ENCODE results near the gene PKLR. TPM values are rescaled to one million over a fixed set of nuclear protein-coding genes. Genes with fewer than 3 reads are reported as not detected.

Gene PKLR
- total RNA-seq, 2 donors from 2014 or later, result not detected

- Mint-ChIP-seq H3K36me3 (peaks cover 50% of the 10 kb centered on the region), H3K4me1 (ENCODE audit: low read depth in 2 of 2) (peaks cover 26 to 34% of the 10 kb centered on the region in 2 donors), H3K27me3 (no peaks in the 10 kb centered on the region), H3K27ac (no peak overlapping the region), H3K9me3 (no peaks in the 10 kb centered on the region), H3K4me3 (no peak overlapping the region)
- ATAC-seq, result no peak
- DNase-seq (ENCODE audit: low spot score), result no peak
Measured at GRCh38 chr1:155267373-155267772, 33.9 kb downstream of the PKLR start.

- no peaks in the 10 kb centered on the region for H3K27me3 Mint-ChIP-seq
- H3K4me1 Mint-ChIP-seq (ENCODE audit: low read depth in 2 of 2), result peaks cover 32 to 37% of the 10 kb centered on the region in 2 donors
- no peak for DNase-seq (ENCODE audit: low spot score)
- H3K36me3 Mint-ChIP-seq, result peaks cover 50% of the 10 kb centered on the region
- no peaks in the 10 kb centered on the region for H3K9me3 Mint-ChIP-seq
- ATAC-seq, result no peak
- no peak overlapping the region for H3K4me3 Mint-ChIP-seq
- no peak overlapping the region for H3K27ac Mint-ChIP-seq
Measured at GRCh38 chr1:155266553-155266952, 34.7 kb downstream of the PKLR start.

- ATAC-seq (no peak), DNase-seq (ENCODE audit: low spot score) (no peak)
- Mint-ChIP-seq H3K27me3 (no peaks in the 10 kb centered on the region), H3K4me3 (peak overlapping the region; percentile 98), H3K27ac (peak overlapping the region; percentile 90 to 99), H3K36me3 (peaks cover 41% of the 10 kb centered on the region), H3K9me3 (no peaks in the 10 kb centered on the region), H3K4me1 (ENCODE audit: low read depth in 2 of 2) (peaks cover 39% of the 10 kb centered on the region in 2 donors)
Measured at GRCh38 chr1:155263067-155263466, 38.2 kb downstream of the PKLR start.

- ATAC-seq, result peak; percentile 98 to 99
- DNase-seq (ENCODE audit: low spot score), result peak; percentile 96
- peaks cover 39% of the 10 kb centered on the region in 2 donors for H3K4me1 Mint-ChIP-seq (ENCODE audit: low read depth in 2 of 2)
- H3K9me3 Mint-ChIP-seq, result no peaks in the 10 kb centered on the region
- H3K4me3 Mint-ChIP-seq, result peak within 1 kb of the TSS; percentile 98
- no peaks in the 10 kb centered on the region for H3K27me3 Mint-ChIP-seq
- peaks cover 37% of the 10 kb centered on the region for H3K36me3 Mint-ChIP-seq
- H3K27ac Mint-ChIP-seq, result peak within 1 kb of the TSS; percentile 90 to 99
Measured at GRCh38 chr1:155261852-155262673, 39.2 kb downstream of the PKLR start, which contains the start of gene SCAMP3. Gene SCAMP3, minus strand, starts transcription at chr1:155262360. Its CDS starts 209 bp downstream, at chr1:155262151.

GRCh38 chr1:155261493-155261851 is 39.8 kb downstream of the PKLR start:
- Mint-ChIP-seq H3K27ac (peak overlapping the region; percentile 90 to 99), H3K36me3 (peaks cover 39% of the 10 kb centered on the region), H3K9me3 (no peaks in the 10 kb centered on the region), H3K27me3 (no peaks in the 10 kb centered on the region), H3K4me1 (ENCODE audit: low read depth in 2 of 2) (peaks cover 39 to 44% of the 10 kb centered on the region in 2 donors), H3K4me3 (peak overlapping the region; percentile 98)
- peak in 1 of 2 donors; percentile 28 for ATAC-seq
- DNase-seq (ENCODE audit: low spot score), result no peak

- H3K9me3 Mint-ChIP-seq, result no peaks in the 10 kb centered on the region
- no peaks in the 10 kb centered on the region for H3K27me3 Mint-ChIP-seq
- peaks cover 39 to 48% of the 10 kb centered on the region in 2 donors for H3K4me1 Mint-ChIP-seq (ENCODE audit: low read depth in 2 of 2)
- ATAC-seq (no peak), DNase-seq (ENCODE audit: low spot score) (no peak)
- H3K27ac Mint-ChIP-seq, result peak overlapping the region in 1 of 2 donors; percentile 99
- peaks cover 32% of the 10 kb centered on the region for H3K36me3 Mint-ChIP-seq
- H3K4me3 Mint-ChIP-seq, result no peak overlapping the region
Measured at GRCh38 chr1:155260276-155260675, 41.0 kb downstream of the PKLR start.

GRCh38 chr1:155256058-155256852 is 45.0 kb downstream of the PKLR start:
- Mint-ChIP-seq H3K4me3 (peak overlapping the region; percentile 73), H3K4me1 (ENCODE audit: low read depth in 2 of 2) (peaks cover 21 to 38% of the 10 kb centered on the region in 2 donors), H3K9me3 (no peaks in the 10 kb centered on the region), H3K27me3 (no peaks in the 10 kb centered on the region), H3K27ac (peak overlapping the region; percentile 30 to 47), H3K36me3 (peaks cover 13% of the 10 kb centered on the region)
- DNase-seq (ENCODE audit: low spot score) (no peak), ATAC-seq (no peak)

GRCh38 chr1:155255243-155256007 is 45.8 kb downstream of the PKLR start, which contains the start of gene ENTREP3:
Gene ENTREP3, minus strand, starts transcription at chr1:155255483. Its CDS starts 606 bp downstream, at chr1:155254877.
- Mint-ChIP-seq H3K36me3 (peaks cover 8% of the 10 kb centered on the region), H3K9me3 (no peaks in the 10 kb centered on the region), H3K27ac (peak within 1 kb of the TSS; percentile 47 to 49), H3K4me3 (peak within 1 kb of the TSS; percentile 78), H3K27me3 (no peaks in the 10 kb centered on the region), H3K4me1 (ENCODE audit: low read depth in 2 of 2) (peaks cover 19 to 35% of the 10 kb centered on the region in 2 donors)
- peak; percentile 86 for DNase-seq (ENCODE audit: low spot score)
- peak; percentile 80 to 85 for ATAC-seq

- Mint-ChIP-seq H3K27ac (peak overlapping the region; percentile 47 to 49), H3K9me3 (no peaks in the 10 kb centered on the region), H3K36me3 (peaks cover 8% of the 10 kb centered on the region), H3K4me1 (ENCODE audit: low read depth in 2 of 2) (peaks cover 15 to 32% of the 10 kb centered on the region in 2 donors), H3K4me3 (peak overlapping the region; percentile 78), H3K27me3 (no peaks in the 10 kb centered on the region)
- ATAC-seq, result no peak
- DNase-seq (ENCODE audit: low spot score), result no peak
Measured at GRCh38 chr1:155254714-155255242, 46.5 kb downstream of the PKLR start.

GRCh38 chr1:155254228-155254713 is 47.0 kb downstream of the PKLR start:
- Mint-ChIP-seq H3K36me3 (peaks cover 8% of the 10 kb centered on the region), H3K4me3 (peak overlapping the region; percentile 78), H3K27me3 (no peaks in the 10 kb centered on the region), H3K4me1 (ENCODE audit: low read depth in 2 of 2) (peaks cover 15 to 32% of the 10 kb centered on the region in 2 donors), H3K27ac (peak overlapping the region in 1 of 2 donors; percentile 49), H3K9me3 (no peaks in the 10 kb centered on the region)
- DNase-seq (ENCODE audit: low spot score) (no peak), ATAC-seq (no peak)

GRCh38 chr1:155253797-155254196 is 47.4 kb downstream of the PKLR start:
- Mint-ChIP-seq H3K4me1 (ENCODE audit: low read depth in 2 of 2) (peaks cover 15 to 32% of the 10 kb centered on the region in 2 donors), H3K36me3 (peaks cover 8% of the 10 kb centered on the region), H3K27ac (peak overlapping the region; percentile 8 to 49), H3K27me3 (no peaks in the 10 kb centered on the region), H3K4me3 (peak overlapping the region; percentile 78), H3K9me3 (no peaks in the 10 kb centered on the region)
- ATAC-seq (no peak), DNase-seq (ENCODE audit: low spot score) (no peak)

- Mint-ChIP-seq H3K4me3 (peak overlapping the region; percentile 78), H3K36me3 (peaks cover 8% of the 10 kb centered on the region), H3K27me3 (no peaks in the 10 kb centered on the region), H3K4me1 (ENCODE audit: low read depth in 2 of 2) (peaks cover 15 to 32% of the 10 kb centered on the region in 2 donors), H3K27ac (peak overlapping the region in 1 of 2 donors; percentile 8), H3K9me3 (no peaks in the 10 kb centered on the region)
- ATAC-seq, result no peak
- no peak for DNase-seq (ENCODE audit: low spot score)
Measured at GRCh38 chr1:155253208-155253607, 48.0 kb downstream of the PKLR start.

- H3K4me3 Mint-ChIP-seq, result no peak overlapping the region
- H3K9me3 Mint-ChIP-seq, result no peaks in the 10 kb centered on the region
- ATAC-seq, result no peak
Measured at GRCh38 chr1:155251566-155251965, 49.7 kb downstream of the PKLR start.

More at GRCh38 chr1:155251566-155251965, 49.7 kb downstream of the PKLR start:
- H3K27ac Mint-ChIP-seq, result no peak overlapping the region
- H3K36me3 Mint-ChIP-seq, result no peaks in the 10 kb centered on the region
- H3K27me3 Mint-ChIP-seq, result no peaks in the 10 kb centered on the region
- H3K4me1 Mint-ChIP-seq (ENCODE audit: low read depth in 2 of 2), result peaks cover 15 to 29% of the 10 kb centered on the region in 2 donors
- DNase-seq (ENCODE audit: low spot score), result no peak
